PFSK-1 (cell line): ENCODE results near the gene MARK1.

Source experiments
- POLR2AphosphoS5 ChIP-seq: IDR thresholded peaks from 2 replicates; pipeline ENCODE4 v1.6.1; 2012; ENCODE audit warnings: low read depth, mild to moderate bottlenecking, control low read depth, low read length, moderate library complexity
- SIN3A ChIP-seq: IDR thresholded peaks from 2 replicates; pipeline ENCODE4 v1.6.1; 2012; ENCODE audit warnings: mild to moderate bottlenecking, low read length, moderate library complexity, borderline replicate concordance; ENCODE audit not compliant: insufficient read depth
- TAF1 ChIP-seq: IDR thresholded peaks from 2 replicates; pipeline ENCODE4 v1.6.1; 2012; ENCODE audit warnings: low read length, control low read depth, borderline replicate concordance; ENCODE audit not compliant: insufficient read depth

DNA sequence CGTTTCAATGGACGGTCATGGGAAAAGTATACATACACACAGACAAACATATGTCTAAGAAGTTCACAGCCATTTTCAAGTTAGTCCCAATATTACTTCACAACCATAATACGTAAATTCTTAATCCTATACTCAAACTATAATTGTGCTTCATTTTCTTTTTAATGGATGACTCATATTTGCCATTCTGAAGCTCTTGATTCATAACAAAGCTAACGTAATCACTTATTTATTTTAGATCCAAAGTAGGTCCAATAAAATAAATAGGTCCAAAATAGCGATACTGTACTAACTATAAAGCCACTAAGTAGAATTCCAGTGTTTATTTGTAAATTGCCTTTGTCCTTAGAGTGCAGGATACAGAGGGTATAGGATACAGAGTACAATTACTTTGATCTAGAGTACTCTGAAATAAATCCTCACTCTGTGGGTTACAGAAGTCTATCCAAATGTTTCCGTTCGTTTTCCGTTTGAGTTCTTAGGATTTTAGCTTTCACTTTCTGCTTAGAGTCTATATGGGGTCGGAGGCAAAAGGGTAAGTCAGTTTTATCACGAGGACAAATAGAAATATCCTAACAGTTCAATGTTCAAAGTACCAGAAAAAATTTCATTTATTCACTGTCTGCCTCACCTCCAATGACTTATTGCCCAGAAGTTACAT is 153.4 kb downstream of the MARK1 start:
- TF ChIP-seq POLR2AphosphoS5 (no peak), TAF1 (no peak), SIN3A (no peak)
